HL-60 (cell line): Measurements from ENCODE around the gene GTPBP6.

Experiments
- CTCF ChIP-seq: IDR thresholded peaks from one replicate; pipeline ENCODE4 v1.5.1; 2011; ENCODE audit warnings: low read length, control low read depth, inconsistent platforms; ENCODE audit not compliant: insufficient read depth
- GABPA ChIP-seq: IDR thresholded peaks from 2 replicates; pipeline ENCODE4 v1.6.1; 2012; ENCODE audit warnings: low read depth
- POLR2AphosphoS5 ChIP-seq: IDR thresholded peaks from 2 replicates; pipeline ENCODE4 v1.6.1; 2012; ENCODE audit warnings: low read depth
- REST ChIP-seq: IDR thresholded peaks from 2 replicates; pipeline ENCODE4 v1.6.1; 2012; ENCODE audit warnings: low read depth; ENCODE audit not compliant: insufficient replicate concordance

GRCh38 chrX:264634-265455, 53.8 kb downstream of the GTPBP6 start:
- TF ChIP-seq CTCF (no peak), POLR2AphosphoS5 (no peak), REST (no peak), GABPA (no peak)
